B cell (primary cell): ENCODE measurements around the gene SYCP2.

ENCODE experiments used
- EZH2 ChIP-seq: IDR thresholded peaks from 2 replicates; pipeline ENCODE4 v1.6.1; 2012; ENCODE audit warnings: borderline replicate concordance, low read depth, mild to moderate bottlenecking, moderate library complexity, low read length; ENCODE audit not compliant: insufficient read depth, poor library complexity, severe bottlenecking
- TF ChIP-seq, protein P1 (sequence below): fragments of 200-600 bp; IDR thresholded peaks from one replicate; pipeline ENCODE4 v1.8.0; 2022; ENCODE audit warnings: antibody characterized with exemption, mild to moderate bottlenecking

DNA sequence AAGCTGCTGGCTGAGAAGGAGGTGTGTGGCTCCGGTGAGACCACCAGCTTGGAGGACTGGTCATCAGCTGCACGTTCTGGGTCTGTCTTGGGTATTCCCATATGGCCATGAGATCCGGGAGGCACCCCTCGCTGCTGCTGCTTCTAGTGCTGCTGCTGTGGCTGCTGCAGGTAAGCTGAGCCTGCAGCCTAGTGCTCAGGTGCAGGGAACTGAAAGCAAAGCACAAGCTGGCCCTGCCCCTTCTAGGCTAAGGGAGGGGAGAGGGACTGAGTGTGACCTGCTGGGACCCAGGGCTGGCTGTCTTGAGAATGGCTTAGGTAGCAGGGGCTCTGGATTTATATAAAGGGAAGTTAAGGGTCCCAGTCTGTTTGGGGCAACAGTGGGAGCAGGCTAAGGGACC is 25.2 kb upstream of the SYCP2 start:
- TF ChIP-seq, protein P1, sequence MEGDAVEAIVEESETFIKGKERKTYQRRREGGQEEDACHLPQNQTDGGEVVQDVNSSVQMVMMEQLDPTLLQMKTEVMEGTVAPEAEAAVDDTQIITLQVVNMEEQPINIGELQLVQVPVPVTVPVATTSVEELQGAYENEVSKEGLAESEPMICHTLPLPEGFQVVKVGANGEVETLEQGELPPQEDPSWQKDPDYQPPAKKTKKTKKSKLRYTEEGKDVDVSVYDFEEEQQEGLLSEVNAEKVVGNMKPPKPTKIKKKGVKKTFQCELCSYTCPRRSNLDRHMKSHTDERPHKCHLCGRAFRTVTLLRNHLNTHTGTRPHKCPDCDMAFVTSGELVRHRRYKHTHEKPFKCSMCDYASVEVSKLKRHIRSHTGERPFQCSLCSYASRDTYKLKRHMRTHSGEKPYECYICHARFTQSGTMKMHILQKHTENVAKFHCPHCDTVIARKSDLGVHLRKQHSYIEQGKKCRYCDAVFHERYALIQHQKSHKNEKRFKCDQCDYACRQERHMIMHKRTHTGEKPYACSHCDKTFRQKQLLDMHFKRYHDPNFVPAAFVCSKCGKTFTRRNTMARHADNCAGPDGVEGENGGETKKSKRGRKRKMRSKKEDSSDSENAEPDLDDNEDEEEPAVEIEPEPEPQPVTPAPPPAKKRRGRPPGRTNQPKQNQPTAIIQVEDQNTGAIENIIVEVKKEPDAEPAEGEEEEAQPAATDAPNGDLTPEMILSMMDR, result no peak
- no peak for TF ChIP-seq EZH2
